Raji (cell line): Measurements from ENCODE around the gene PRSS50.

ENCODE experiments used
- POLR2A ChIP-seq: IDR thresholded peaks from 2 replicates; pipeline ENCODE4 v1.6.1; 2011; ENCODE audit warnings: low read depth, low read length, control low read depth; ENCODE audit not compliant: insufficient read depth

PRSS50 gene

GRCh38 chr3:46682974-46683373, 34.7 kb downstream of the PRSS50 start:
- no peak for TF ChIP-seq POLR2A

GRCh38 chr3:46681856-46682540, 35.7 kb downstream of the PRSS50 start:
- TF ChIP-seq POLR2A = no peak

GRCh38 chr3:46681387-46681786, 36.3 kb downstream of the PRSS50 start:
- no peak for TF ChIP-seq POLR2A

- TF ChIP-seq POLR2A = no peak
These were observed 37.3 kb downstream of the PRSS50 start for GRCh38 chr3:46680298-46680826.

- no peak for TF ChIP-seq POLR2A
These were observed 38.0 kb downstream of the PRSS50 start for GRCh38 chr3:46679681-46680080.

- no peak for TF ChIP-seq POLR2A
These were observed 39.4 kb downstream of the PRSS50 start for GRCh38 chr3:46678280-46678679.

GRCh38 chr3:46677411-46677726, 40.3 kb downstream of the PRSS50 start:
- TF ChIP-seq POLR2A = no peak

- no peak for TF ChIP-seq POLR2A
These were observed 40.9 kb downstream of the PRSS50 start for GRCh38 chr3:46676601-46677410.

- no peak for TF ChIP-seq POLR2A
These were observed 41.7 kb downstream of the PRSS50 start for GRCh38 chr3:46675843-46676567.

GRCh38 chr3:46675426-46675825, 42.2 kb downstream of the PRSS50 start:
- no peak for TF ChIP-seq POLR2A

- no peak for TF ChIP-seq POLR2A
These were observed 43.4 kb downstream of the PRSS50 start for GRCh38 chr3:46674031-46674845.

- no peak for TF ChIP-seq POLR2A
These were observed 44.3 kb downstream of the PRSS50 start for GRCh38 chr3:46673151-46674030.

- no peak for TF ChIP-seq POLR2A
These were observed 45.3 kb downstream of the PRSS50 start for GRCh38 chr3:46672349-46672695.

- TF ChIP-seq POLR2A = no peak
These were observed 45.9 kb downstream of the PRSS50 start for GRCh38 chr3:46671541-46672348.
